B cell (primary cell): ENCODE data around the gene SH2B2. TPM values are rescaled to one million over a fixed set of nuclear protein-coding genes. Genes with fewer than 3 reads are reported as not detected.
"Not testable (repeated sequence)": the region's sequence is repeated elsewhere in the genome, so short reads cannot be mapped to it uniquely, and the experiment has no call there.

ENCODE experiments used
- ATAC-seq: fragments of 200-7000 bp; cut with Tn5 transposase; one replicate; pipeline ENCODE4 v1.10.0; 2021; ENCODE audit warnings: low read depth, mild to moderate bottlenecking, moderate number of reproducible peaks, moderate library complexity
- CTCF ChIA-PET: fragments of 350-600 bp; sonication (Branson Sonifier 250); formaldehyde crosslinking; loops from one replicate; lab custom pipeline; 2021; ENCODE audit warnings: antibody characterized with exemption, inconsistent platforms; lab: Charles Lee
- POLR2A ChIA-PET: fragments of 350-600 bp; sonication (Branson Sonifier 250); formaldehyde crosslinking; loops from one replicate; lab custom pipeline; 2021; ENCODE audit warnings: antibody characterized with exemption; lab: Charles Lee
- DNase-seq: peaks from one replicate; pipeline ENCODE4 v3.0.0; 2013
- H2AFZ ChIP-seq: 2 replicates; pipeline ENCODE4 v1.6.1; 2012; ENCODE audit warnings: mild to moderate bottlenecking, low read depth, low read length; ENCODE audit not compliant: insufficient read depth, poor library complexity, severe bottlenecking
- H3K27ac ChIP-seq, 2 donors: 1 replicate in 1 of 2; 2 replicates in 1 of 2; pipeline ENCODE4 v1.5.1; 2012 to 2013; ENCODE audit warnings: low read length in 2 of 2, mild to moderate bottlenecking in 2 of 2, moderate library complexity in 1 of 2
- H3K27me3 ChIP-seq, 4 experiments: fragments of 200-600 bp in 1 of 4; sonication (generic) in 1 of 4; replicated peaks in 1 of 4; 1 replicate in 2 of 4; 2 replicates in 2 of 4; pipeline versions ENCODE4 v1.6.1 to v1.7.0; 2013 to 2016; ENCODE audit warnings: low read length in 3 of 4, mild to moderate bottlenecking in 2 of 4, mixed read lengths in 1 of 4, moderate library complexity in 1 of 4; ENCODE audit not compliant: insufficient read depth in 4 of 4, control insufficient read depth in 3 of 4; ENCODE audit errors: control extremely low read depth in 1 of 4
- H3K36me3 ChIP-seq, 2 experiments: replicated peaks in 1 of 2; 1 replicate in 1 of 2; 2 replicates in 1 of 2; pipeline versions ENCODE4 v1.6.1 to v1.7.1; 2013; ENCODE audit warnings: low read length in 1 of 2; ENCODE audit not compliant: insufficient read depth in 2 of 2, control insufficient read depth in 1 of 2; ENCODE audit errors: control extremely low read depth in 1 of 2, extremely low read depth in 1 of 2
- H3K4me1 ChIP-seq, 2 donors: fragments of 200-600 bp in 1 of 2; sonication (generic) in 1 of 2; 1 replicate in 1 of 2; 2 replicates in 1 of 2; pipeline versions ENCODE4 v1.5.1 to v1.6.1; 2013 to 2017; ENCODE audit warnings: low read length in 2 of 2; ENCODE audit not compliant: control insufficient read depth in 2 of 2, insufficient read depth in 2 of 2
- H3K4me2 ChIP-seq: replicated peaks from 2 replicates; pipeline ENCODE3; 2012; ENCODE audit warnings: mild to moderate bottlenecking, low read depth, low read length; ENCODE audit not compliant: poor library complexity, severe bottlenecking
- H3K4me3 ChIP-seq, 5 experiments: fragments of 200-600 bp in 1 of 5; sonication (generic) in 1 of 5; 1 replicate in 3 of 5; 2 replicates in 2 of 5; pipeline versions ENCODE4 v1.5.1 to v1.7.0; 2011 to 2016; ENCODE audit warnings: low read length in 4 of 5, mild to moderate bottlenecking in 4 of 5, low read depth in 2 of 5, control low read depth in 1 of 5, moderate library complexity in 1 of 5; ENCODE audit not compliant: insufficient read depth in 1 of 5; ENCODE audit errors: control extremely low read depth in 1 of 5, extremely low read depth in 1 of 5
- H3K79me2 ChIP-seq: fragments of 200-600 bp; sonication (generic); one replicate; pipeline ENCODE4 v1.6.0; 2016; ENCODE audit warnings: low read length; ENCODE audit not compliant: control insufficient read depth, insufficient read depth
- H3K9ac ChIP-seq: fragments of 200-600 bp; sonication (generic); 2 replicates; pipeline ENCODE4 v1.6.1; 2017; ENCODE audit warnings: mild to moderate bottlenecking, low read length, moderate library complexity
- H3K9me3 ChIP-seq, 3 donors: one replicate each; pipeline versions ENCODE4 v1.6.1 to v1.7.1; 2013; ENCODE audit warnings: low read length in 2 of 3; ENCODE audit not compliant: control insufficient read depth in 2 of 3, insufficient read depth in 1 of 3; ENCODE audit errors: control extremely low read depth in 1 of 3
- H4K20me1 ChIP-seq: 2 replicates; pipeline ENCODE4 v1.6.0; 2012; ENCODE audit warnings: mild to moderate bottlenecking, low read length; ENCODE audit not compliant: insufficient read depth, control insufficient read depth, poor library complexity, severe bottlenecking
- H3K27ac Mint-ChIP-seq: one replicate; pipeline ENCODE4 v1.8.0; 2021; ENCODE audit warnings: mixed read lengths
- H3K27me3 Mint-ChIP-seq: one replicate; pipeline ENCODE4 v1.8.0; 2021; ENCODE audit warnings: mixed read lengths
- H3K4me1 Mint-ChIP-seq: one replicate; pipeline ENCODE4 v1.8.0; 2021; ENCODE audit warnings: mixed read lengths
- H3K4me3 Mint-ChIP-seq: one replicate; pipeline ENCODE4 v1.8.0; 2021; ENCODE audit warnings: mixed read lengths
- H3K9me3 Mint-ChIP-seq: one replicate; pipeline ENCODE4 v1.8.0; 2022; ENCODE audit warnings: mixed read lengths; ENCODE audit not compliant: insufficient read depth
- WGBS: methylation state at CpG from one replicate; pipeline ENCODE4 v1.1.5; 2013; ENCODE audit warnings: missing lambda C conversion rate; ENCODE audit not compliant: insufficient coverage; 5-methylcytosine and 5-hydroxymethylcytosine counted together
- intact Hi-C: fragments of 100-400 bp; cut with micrococcal nuclease; formaldehyde crosslinking; loops from one replicate; pipeline ENCODE4 v1.10.0; 2022
- polyA plus RNA-seq: library from polyadenylated mRNA; depleted of rRNA; stranded (reverse); fragments of >200 nt; gene quantifications from 2 replicates; pipeline ENCODE4 v1.2.3, GENCODE V29; 2012
- total RNA-seq, 2 donors: library from RNA; stranded (reverse); fragments of 120-200 nt in 1 of 2; gene quantifications; 1 replicate in 1 of 2; 2 replicates in 1 of 2; pipeline versions ENCODE4 v1.2.3 to v1.2.4, GENCODE V29; 2013 to 2022

SH2B2 gene
- total and polyA plus RNA-seq, 2 donors (not counting 1 experiment from before 2014, with no cell fraction given): 41.2 to 95.4 TPM

DNA sequence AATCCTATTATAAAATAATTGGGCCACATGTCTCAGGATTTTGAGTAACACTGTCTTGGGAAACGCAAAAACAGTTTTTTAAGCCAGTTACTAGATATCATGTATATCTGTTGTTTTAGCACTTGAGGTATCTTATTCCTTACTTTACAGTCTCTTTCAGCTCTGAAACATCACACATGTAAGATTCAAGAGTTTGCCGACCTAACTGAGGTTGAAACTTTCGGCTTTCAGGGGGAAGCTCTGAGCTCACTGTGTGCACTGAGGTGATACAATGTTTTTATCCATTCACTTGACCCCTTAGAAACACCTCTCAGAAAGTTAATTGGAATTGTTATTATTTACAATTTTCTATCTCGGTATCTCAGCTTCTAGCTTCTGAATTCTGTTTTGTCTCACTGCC is 50.8 kb downstream of the SH2B2 start:
- DNase-seq, H3K4me1 ChIP-seq, H3K4me3 ChIP-seq, H4K20me1 ChIP-seq, H3K9me3 Mint-ChIP-seq, H3K27me3 Mint-ChIP-seq, H2AFZ ChIP-seq, POLR2A ChIA-PET, intact Hi-C loops, H3K9ac ChIP-seq, H3K27ac ChIP-seq, H3K79me2 ChIP-seq, H3K9me3 ChIP-seq, H3K27ac Mint-ChIP-seq, H3K4me2 ChIP-seq, ATAC-seq, H3K36me3 ChIP-seq, H3K27me3 ChIP-seq, CTCF ChIA-PET: not testable (repeated sequence)
- Mint-ChIP-seq H3K4me3 (peak overlapping the region; percentile 61), H3K4me1 (peaks cover 20% of the 10 kb centered on the region)
- WGBS: no CpG with 5 or more reads among the region's 4 CpGs

- peak overlapping the region; percentile 39 for H3K4me3 Mint-ChIP-seq
Observed at GRCh38 chr7:102340599-102341368, 54.1 kb downstream of the SH2B2 start.

DNA sequence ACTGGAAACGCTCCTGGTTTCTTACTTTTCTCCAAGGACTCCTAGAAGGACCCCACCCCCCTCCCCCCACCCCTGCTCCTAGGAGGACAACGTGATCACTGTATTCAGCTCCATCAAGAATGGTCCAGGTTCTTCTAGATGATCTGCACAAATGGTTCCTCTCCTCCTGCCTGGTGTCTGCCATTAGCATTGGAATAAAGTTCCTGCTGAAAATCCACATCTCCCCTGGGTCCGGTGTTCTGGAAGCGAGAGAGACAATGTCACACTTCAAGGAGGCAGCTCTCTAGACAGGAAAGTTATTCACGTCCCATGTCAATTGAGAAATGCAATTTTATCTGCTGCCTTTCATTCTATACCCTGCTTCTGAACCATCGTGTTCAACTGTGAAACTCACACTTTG is 60.3 kb downstream of the SH2B2 start:
- H3K9me3 Mint-ChIP-seq, H3K4me3 Mint-ChIP-seq, H3K4me3 ChIP-seq, H3K27ac Mint-ChIP-seq, DNase-seq, H3K4me2 ChIP-seq, ATAC-seq, intact Hi-C loops, H2AFZ ChIP-seq, H3K4me1 Mint-ChIP-seq, H3K9ac ChIP-seq, H4K20me1 ChIP-seq, CTCF ChIA-PET, H3K27me3 Mint-ChIP-seq, H3K79me2 ChIP-seq, H3K27ac ChIP-seq, H3K4me1 ChIP-seq, H3K36me3 ChIP-seq, H3K27me3 ChIP-seq, POLR2A ChIA-PET, H3K9me3 ChIP-seq: not testable (repeated sequence)
- whole genome bisulfite sequencing: no CpG with 5 or more reads among the region's 6 CpGs

More at GRCh38 chr7:102340599-102341368, 54.1 kb downstream of the SH2B2 start:
- H3K27ac ChIP-seq, ATAC-seq, H3K4me3 ChIP-seq, H3K9me3 ChIP-seq, H3K9ac ChIP-seq, H3K27me3 Mint-ChIP-seq, H3K27me3 ChIP-seq, H3K4me2 ChIP-seq, H3K36me3 ChIP-seq, H3K4me1 ChIP-seq, H4K20me1 ChIP-seq, H2AFZ ChIP-seq, DNase-seq, intact Hi-C loops, CTCF ChIA-PET, H3K79me2 ChIP-seq, H3K9me3 Mint-ChIP-seq, POLR2A ChIA-PET: not testable (repeated sequence)
- 0% methylated on average over 1 of the region's 7 CpGs for whole genome bisulfite sequencing
- Mint-ChIP-seq H3K27ac (peak overlapping the region; percentile 72), H3K4me1 (peaks cover 19% of the 10 kb centered on the region)

DNA sequence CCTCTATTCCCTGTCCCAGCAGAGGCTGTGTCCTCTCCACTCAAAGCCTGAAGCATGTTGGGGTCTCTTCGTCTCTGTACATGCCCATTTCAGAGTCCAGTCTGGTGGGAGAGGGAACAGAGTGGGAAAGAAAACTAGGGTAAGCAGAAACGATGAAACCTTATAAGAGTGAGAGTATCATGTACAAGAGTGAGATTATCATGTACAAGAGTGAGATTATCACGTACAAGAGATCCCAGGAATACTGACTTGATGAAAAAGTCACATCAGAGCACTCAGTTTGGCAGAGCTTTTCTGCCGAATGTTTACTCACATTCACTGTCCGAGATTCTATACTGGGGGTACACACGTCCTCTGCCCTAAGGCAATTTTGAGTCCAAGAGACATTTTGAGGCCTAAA is 69.7 kb downstream of the SH2B2 start, which contains the start of gene SPDYE6:
TSS of gene SPDYE6 (minus strand) at position 101 of the 400 bp plus-strand sequence. CDS start 421 bp downstream, outside the sequence.
- H2AFZ ChIP-seq, ATAC-seq, H3K27me3 Mint-ChIP-seq, H3K9me3 Mint-ChIP-seq, H3K27ac ChIP-seq, H3K9ac ChIP-seq, intact Hi-C loops, H3K4me2 ChIP-seq, H3K4me1 ChIP-seq, DNase-seq, H3K79me2 ChIP-seq, H3K4me3 Mint-ChIP-seq, H3K9me3 ChIP-seq, H3K36me3 ChIP-seq, CTCF ChIA-PET, H3K4me1 Mint-ChIP-seq, H3K27ac Mint-ChIP-seq, H3K4me3 ChIP-seq, H4K20me1 ChIP-seq, H3K27me3 ChIP-seq, POLR2A ChIA-PET: not testable (repeated sequence)
- no CpG with 5 or more reads among the region's 6 CpGs for WGBS
